ENCODE measurements around the gene MRPL32.

MRPL32 gene

GRCh38 chr7:42972699-42973500 lies 40.7 kb downstream of the MRPL32 start:
- DNase-seq: no peak

- DNase-seq: no peak
Observed at GRCh38 chr7:42976371-42976770, 44.2 kb downstream of the MRPL32 start.

- DNase-seq: no peak
Observed at GRCh38 chr7:42978496-42978895, 46.3 kb downstream of the MRPL32 start.

GRCh38 chr7:42980084-42980483 lies 47.9 kb downstream of the MRPL32 start:
- DNase-seq: no peak

GRCh38 chr7:42980514-42980913 lies 48.3 kb downstream of the MRPL32 start:
- no peak for DNase-seq

- no peak for DNase-seq
Observed at GRCh38 chr7:42981601-42982000, 49.4 kb downstream of the MRPL32 start.

GRCh38 chr7:42982604-42983115 lies 50.5 kb downstream of the MRPL32 start:
- no peak for DNase-seq

- no peak for DNase-seq
Observed at GRCh38 chr7:42984137-42984536, 52.0 kb downstream of the MRPL32 start.

GRCh38 chr7:42986213-42986612 lies 54.0 kb downstream of the MRPL32 start:
- DNase-seq: no peak

GRCh38 chr7:42986781-42987248 lies 54.6 kb downstream of the MRPL32 start:
- DNase-seq: no peak

Data from NCI-H1417 (cell line).